Measurements from ENCODE around the gene NFIC.

Gene NFIC

DNA sequence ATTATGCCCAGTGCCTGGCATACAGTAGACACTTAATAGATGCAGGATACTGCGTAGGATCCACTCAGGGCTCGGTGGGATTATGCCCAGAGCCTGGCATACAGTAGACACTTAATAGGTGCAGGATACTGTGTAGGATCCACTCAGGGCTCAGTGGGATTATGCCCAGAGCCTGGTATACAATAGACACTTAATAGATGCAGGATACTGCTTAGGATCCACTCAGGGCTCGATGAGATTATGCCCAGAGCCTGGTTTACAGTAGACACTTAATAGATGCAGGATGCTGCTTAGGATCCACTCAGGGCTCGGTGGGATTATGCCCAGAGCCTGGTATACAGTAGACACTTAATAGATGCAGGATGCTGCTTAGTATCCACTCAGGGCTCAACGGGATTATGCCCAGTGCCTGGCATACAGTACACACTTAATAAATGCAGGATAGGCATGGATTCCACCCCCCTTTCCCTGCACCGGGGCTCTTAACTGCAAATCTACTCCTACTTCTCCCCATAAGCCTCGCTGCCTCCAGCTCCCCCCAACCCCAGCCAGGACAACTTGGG lies 89.1 kb downstream of the NFIC start:
- DNase-seq, result no peak

DNA sequence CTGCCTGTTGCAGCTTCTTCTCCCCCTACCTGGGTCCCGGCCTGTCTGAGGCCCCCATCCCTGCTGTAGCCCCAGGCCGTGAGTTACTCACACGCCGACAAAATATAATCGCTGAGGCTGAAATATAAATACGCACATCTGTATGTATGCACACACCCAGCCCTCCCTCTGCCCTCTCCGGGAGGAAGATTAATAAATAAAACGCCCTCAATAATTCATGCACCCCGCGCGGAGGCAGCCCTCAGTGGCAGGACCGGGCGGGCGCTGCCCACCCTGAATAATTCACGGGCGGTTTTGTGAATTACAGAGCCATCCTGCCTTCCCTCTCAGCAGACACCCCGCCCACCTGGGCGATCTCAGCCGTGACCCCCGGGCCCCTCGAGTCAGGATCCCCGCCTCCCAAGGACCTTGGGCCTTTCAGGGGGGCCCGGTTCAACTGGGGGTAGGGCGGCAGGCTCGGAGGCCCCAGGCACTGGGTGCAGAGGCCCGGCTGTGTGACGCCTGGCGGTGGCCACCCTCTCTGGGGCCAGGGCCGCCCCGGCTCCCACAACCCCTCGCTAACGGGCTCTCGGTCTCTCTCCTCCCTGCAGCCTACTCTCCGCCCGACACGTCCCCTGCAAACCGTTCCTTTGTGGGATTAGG lies 89.7 kb downstream of the NFIC start:
- DNase-seq, result no peak

DNA sequence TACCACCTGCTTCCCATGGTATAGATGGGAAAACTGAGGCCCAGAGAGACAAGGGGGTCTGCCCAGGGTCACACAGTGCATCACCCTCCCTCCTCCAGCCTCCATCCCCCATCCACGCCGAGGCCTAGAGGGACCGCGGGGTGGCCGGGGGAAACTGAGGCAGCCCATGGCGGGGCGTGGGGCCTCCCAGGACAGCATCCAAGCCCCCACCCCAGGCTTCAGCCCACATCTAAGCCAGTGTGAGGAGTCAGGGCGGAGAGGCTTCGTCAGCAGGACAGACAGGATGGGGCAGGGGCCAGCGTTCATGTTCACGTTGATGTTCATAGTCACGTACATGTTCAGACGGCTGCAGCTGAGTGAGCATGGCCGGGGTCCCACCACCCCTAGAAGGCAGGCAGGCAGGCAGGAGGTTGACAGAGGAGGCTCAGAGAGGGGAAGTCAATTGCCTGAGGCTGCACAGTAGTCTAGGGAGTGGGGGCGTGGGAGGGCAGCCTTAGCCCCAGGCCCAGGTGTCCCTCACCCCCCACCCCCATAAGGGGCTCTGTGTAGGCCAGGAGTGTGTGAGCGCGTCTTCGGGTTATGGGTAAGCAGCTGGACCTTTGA lies 90.6 kb downstream of the NFIC start:
- DNase-seq, result no peak

DNA sequence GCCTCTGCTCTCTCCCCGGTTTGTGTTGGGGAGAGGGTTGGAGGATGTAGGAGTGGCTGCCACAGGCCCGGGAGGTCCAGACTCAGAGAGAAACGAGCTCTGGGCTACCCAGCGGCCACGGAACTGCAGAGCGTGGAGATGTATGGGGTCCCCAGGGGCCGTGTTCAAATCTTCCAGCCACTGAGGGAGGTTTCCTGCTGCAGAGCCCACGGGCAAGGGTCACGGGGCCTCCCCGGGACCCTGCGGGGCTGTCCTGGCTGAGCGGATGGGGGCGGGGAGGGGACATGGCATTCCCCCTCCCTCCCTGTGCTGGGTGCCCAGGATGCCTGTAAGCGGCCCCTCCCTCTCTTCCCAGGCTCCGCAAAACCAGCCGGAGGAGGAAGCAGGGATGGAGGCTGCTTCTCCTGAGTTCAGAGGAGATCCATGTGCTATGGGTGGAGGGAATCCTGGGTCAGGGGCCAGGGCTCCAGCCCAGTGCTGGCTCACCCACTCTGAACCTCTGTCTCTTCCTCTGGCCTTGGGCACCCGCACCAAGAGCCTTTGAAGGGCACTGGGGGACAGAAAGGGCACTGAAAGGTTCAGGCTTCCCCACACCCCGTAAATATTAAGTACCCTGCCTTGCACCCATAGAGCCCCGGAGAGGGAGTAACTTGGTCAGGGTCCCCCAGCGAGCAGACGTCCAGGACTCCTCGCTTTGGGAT lies 91.3 kb downstream of the NFIC start:
- DNase-seq, result no peak

DNA sequence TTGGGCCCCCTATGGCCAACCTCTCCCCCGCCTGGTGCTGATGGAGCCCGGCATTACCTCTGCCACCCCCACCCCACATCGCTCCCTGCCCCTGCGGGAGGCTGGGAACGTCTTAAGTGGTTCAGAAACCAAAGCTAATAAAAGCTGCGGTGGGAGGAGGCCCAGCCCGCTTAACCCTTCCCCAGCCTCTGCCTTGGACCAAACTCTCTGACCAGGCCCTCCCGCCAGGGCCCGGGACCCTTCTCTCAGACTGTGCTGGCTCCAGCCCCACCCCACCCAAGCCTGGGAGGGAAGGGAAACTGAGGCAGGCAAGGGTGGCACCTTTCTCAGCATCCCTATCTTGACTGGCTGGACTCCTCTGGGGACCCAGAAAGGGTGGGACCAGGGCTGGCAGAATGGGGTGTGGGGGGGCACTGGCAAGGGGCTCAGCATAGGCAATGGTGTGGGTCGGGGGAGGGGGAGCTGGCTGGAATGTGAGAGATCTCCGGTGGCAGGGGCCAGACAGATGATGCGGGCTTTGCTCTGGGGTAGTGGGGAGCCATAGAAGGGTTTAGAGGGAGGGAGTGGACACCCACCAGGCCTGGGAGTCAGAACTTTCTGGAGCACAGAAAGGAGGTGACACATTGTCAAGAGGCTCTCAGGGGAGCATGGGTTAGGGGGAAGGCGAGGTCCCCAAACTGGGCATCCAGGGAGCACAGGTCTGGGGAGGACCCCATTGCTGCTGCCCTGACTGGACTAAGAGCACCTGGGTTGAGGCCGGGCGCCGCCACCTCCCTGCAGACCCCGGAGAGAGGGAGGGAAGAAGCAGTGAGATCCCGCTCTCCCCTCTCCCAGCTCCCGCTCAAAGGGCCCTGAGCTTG lies 92.1 kb downstream of the NFIC start:
- DNase-seq, result no peak

DNA sequence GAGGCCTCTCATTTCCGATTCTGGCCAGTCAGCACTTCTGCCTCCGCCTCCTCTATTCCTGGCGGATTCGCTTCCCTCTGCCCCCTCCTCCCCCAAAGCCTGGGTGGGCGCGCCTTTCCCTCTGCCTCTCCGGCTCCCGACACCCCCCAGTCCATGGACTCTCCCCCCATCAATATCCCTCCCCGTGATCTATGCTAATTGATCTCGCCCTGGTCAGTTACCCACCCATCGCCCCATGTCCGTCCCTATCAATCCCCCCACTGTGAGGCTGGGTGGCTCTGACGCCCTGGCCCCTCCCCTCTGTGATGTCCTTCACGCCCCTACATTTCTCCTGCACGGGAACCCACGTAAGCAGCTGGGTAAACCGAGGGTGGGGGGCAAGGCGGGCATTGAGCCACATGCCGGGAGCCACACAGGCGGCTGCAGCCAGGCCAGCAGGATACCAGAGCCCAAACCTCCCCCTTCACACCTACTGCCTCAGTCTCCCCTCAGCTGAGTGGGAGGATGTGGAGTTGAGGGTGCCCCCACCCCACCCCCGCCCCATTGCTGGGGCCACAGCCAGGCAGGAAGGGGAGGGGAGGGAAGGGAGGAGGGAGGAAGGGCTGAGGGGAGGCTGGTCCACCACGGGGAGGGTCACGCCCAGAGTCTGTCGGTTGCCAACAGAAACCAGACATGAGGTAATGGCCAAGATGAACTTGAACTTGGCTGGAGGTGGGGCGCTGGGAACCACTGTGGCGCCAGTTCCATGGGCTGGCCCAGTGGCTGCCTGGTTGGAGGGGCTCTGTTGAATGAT lies 92.9 kb downstream of the NFIC start:
- peak; percentile 52 for DNase-seq

DNA sequence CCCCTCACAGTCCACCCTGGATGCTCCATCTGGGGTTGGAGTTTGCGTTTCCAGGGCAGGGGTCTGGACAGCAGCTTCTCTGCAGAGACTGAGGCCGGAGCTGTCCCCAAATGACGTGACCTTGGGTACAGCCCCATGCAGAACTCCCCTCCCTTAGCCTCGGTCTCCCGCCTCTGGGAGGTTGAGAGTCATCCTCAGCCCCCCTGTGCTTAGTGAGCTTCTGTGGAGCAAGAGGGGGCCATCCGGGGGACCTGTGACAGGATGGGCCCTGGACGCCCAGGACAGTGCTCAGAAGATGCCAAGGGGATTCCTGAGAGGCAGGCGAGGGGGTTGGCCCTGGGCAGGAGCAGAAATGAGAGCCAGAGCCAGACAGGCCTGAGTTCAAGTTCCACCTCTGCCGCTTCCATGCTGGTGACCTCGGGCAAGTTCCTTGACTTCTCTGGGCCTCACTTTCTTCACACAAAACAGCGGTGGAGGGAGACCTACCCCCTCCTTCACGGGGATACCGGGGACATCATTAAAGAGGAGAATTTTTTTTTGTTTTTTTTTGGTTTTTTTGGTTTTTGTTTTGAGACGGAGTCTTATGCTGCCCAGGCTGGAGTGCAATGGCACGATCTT lies 93.7 kb downstream of the NFIC start:
- no peak for DNase-seq

DNA sequence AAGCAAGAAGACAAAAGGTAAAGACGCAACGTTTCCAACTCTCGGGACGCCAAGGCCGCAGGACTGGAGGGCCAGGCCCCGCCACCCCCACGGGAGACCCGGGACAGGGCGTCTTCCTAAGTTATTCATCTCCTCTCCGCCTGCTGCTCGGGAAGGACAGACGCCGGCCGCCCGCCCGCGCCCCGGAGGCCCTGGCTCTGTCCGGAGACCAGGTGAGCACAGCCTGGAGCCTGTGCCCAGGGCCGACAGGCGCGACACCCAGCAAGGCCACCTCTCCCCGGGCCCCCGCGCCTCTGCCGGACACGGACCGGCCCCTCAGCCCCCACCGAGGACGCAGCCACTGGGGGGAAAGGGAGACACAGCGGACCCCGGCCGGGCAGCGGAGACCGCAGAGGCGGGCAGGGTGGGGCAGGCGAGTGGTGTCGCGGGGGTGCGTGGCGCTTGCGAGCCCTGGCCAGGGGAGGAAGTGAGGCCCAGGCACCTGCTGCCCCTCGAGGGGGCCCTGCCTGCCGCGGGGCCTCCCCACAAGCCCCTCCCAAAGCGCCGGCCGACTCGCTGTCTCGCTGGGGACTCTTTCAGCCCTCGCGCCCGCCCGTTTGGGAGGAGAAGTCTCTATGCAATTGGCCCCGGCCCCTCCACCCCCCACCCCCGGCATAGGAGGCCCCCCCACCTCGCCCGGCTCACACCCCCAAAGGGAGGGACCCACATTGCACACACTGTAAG lies 96.8 kb downstream of the NFIC start:
- no peak for DNase-seq

DNA sequence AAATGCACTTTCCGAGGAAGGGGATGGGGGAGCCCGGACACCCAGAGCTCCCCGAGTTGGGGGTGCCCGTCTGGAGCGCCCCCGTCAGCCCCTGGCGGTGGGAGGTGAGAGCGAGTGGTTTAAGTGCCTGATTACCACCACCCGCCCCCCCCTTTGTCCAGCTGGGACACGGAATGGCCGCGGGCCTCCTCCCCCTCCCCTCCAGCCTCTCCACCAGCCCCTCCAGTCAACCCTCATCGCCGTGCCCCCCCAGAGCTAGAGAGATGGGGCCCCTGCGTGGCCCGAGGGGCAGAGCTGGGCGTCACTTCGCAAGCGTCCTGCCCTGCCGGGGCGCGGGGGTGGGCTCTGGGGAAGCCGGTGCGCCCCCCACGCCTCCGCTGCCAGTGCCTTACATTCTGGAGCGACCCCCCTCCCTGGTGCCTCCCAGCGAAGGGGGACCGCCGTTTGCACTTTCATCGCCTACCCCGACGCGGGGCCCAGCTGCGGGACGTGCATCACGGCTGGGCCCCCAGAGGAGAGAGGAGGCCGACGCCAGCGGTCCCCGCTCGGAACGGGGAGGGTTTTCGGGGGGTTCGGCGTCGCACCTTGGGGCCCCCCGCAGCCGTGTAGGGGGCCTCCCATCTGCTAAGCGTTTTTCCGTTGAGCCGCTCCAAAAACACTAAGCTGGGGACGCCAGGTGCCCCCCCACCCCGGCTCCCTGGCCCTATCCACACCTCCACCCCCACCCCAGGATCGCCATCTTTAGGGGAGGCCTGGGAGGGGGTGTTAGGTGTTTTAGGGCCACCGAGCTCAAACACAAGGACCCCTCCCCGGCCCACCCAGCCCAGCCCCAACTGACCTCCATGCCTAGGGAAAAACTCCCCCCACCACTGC lies 97.6 kb downstream of the NFIC start:
- no peak for DNase-seq

DNA sequence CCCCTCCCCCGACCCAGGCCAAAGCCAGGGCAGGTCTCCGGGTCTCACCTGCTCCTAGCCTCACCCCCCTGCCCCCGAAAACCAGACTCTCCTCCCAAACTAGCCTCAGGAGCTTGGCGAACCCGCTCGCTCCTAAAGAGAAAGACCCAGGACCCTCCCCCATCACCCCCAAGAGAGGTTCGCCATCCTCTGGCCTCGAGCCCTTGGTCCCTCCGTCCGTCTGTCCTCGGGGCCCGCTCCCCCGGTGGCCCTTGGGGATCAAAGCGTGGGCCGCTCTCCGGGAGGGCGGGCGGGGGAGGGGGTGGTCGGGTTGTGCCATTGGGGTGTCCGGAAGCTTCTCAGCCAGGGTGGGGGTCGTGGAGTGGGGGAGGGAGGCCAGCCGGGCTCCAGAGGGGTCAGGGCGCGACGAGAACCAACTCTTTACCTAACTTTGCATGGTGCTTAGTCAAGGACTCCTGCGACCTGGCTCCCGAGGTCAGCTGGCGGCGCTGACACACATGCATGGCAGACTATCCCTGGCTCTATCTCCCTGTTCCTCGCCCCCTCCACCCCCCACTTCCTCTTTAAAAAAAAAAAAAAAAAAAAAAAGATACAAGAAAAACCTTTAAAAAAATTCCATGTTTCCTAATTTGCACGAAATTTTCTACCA lies 98.3 kb downstream of the NFIC start:
- DNase-seq, result no peak

DNA sequence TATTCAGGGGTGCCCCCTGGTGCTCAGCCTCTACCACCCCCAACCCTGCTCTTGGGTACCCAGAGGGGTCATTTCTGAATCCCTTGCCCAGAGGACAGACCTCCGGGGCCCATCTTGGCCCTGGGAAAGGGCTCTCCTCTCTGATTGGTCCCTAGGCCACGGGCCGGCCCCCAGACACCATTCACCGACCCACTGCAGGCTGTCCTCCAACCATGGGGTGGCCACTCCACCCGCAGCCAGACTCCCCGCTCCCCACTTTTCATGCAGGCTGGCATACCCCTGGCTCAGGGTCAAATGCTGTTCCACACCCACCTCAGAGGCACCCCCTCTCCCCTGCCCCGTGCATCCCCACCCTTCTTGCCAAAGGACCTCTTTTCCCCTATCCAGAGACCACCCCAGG lies 99.2 kb downstream of the NFIC start:
- DNase-seq, result no peak

DNA sequence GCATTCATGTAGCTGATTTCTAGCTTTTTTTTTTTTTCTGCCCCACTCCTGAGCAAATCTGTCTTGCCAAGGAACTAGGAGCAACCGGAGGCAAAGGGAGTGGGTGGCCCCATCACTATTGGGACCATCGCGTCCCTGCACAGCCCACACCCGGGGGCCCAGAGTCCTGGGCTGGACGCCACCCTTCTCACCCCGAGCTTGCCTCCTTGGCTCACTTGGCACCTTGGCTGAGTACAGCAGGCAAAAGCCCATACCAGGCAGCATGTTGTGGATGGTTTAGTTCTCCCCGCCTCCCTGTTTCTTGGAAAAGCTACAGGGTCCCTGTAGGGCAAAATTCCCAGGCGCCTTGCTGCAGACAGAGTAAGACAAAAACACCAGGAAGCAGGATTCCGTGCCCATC lies 100.3 kb downstream of the NFIC start:
- DNase-seq, result no peak

DNA sequence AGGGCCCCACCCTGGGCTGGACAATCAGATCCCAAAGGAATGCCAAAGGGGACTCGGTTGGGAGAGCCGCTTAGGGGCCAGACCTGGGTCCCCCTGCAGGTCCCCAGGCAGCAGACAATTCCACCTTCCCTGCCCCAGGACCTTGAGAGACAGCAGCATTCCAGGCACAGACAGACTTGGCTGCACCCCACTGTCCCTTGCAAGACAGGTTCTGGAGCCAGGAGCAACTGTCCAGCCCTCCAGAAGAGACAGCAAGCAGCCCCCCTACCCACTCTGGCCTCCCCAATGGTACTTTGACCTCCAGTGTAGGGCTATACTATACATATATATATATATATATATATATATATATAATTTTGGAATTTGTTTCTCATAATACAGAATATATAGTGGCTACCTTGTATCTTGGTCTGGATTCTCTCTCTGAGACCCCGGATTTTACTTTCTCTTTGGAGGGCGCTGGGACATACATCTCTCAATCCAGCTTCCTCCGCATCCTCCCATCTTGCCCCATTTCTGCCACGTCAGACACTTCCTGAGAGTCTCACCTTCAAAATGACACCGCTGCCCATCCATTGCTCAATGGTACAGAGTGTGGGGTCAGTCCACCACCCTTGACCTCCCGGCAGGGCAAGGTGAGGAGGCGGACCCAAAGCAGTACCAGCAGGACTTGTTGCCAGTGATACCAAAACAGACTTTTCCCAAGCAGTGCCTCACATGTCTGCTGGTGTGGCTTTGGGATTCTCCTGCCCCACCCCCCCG lies 101.2 kb downstream of the NFIC start:
- no peak for DNase-seq

DNA sequence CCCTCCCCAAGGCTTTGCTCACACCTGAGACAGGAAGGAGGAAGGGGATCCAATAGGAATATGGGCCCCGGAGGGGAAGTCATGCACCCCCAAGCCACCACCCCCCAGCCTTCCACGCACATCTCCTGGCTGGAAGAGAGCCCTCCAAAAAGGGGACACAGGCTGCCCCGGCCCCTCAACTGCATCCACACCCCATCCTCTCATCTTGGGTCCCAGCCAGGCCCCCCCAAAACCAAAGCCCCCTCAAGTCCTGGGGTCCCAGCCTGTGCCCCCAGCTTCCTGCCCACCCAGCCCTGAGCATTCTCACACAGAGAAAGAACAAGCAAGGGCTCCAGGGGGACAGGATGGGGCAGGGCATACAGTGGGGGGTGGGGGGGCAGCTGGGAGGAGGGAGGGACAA lies 101.8 kb downstream of the NFIC start:
- no peak for DNase-seq

DNA sequence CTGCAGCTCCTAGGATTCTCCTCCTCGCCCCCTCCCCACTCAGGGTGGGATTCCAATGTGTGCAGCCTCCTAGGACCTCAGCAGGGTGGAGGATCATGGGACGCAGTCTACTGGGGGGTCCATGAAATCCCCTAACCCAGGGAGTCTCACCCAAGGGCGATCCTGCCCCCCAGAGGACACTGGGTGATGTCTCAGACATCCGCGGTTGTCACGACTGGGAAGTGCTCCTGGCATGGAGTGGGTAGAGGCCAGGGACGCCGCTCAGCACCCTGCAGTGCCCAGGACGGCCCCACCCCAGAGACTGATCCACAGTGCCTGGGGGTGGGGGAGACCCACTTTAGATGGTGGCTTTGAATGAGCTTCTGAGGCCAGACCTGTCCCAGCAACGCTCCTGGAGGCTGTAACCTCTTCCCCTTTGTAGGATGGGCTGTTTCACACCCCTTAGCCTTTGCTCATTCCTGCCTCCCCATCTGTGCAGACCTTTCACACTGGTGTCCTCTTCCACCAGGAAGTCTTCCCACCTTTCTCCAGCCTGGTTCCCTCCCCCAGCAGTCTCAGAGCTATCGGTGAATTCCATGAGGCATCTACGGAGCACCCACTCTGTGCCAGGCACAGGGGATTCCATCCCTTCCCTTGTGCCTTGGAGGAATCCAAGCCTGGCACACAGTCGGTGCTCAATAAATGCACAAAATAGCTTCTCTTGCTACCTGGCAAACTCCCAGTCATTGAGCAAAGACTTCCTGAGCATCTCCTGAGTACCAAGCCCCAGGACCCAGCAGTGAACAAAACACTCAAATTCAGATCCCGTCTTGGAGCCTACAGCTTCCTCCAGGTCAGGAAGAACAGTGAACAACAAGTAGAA lies 103.5 kb downstream of the NFIC start:
- DNase-seq, result no peak

DNA sequence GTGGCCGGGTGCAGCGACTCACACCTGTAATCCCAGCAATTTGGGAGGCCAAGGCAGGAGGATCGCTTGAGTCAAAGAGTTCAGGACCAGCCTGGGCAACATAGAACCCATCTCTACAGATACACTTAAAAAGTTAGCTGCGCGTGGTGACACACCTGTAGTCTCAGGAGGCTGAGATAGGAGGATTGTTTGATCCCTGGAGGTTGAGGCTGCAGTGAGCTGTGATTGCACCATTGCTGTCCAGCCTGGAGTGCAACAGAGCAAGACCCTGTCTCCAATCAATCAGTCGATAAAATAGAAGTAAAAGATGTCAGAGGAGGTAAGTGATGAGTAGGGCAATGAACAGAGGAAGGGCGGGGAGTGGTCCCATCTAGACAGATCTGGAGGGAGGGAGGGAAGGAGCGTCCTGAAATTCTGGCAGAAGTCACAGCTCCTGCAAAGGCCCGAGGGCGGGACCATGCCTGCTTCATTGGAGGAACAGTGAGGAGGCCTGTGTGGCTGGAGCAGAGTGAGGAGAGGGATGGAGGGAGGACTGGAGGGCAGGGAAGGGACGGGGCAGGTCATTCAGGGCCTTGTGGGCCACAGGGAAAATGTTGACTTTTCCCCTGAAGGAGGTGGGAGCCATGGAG lies 104.2 kb downstream of the NFIC start:
- no peak for DNase-seq

DNA sequence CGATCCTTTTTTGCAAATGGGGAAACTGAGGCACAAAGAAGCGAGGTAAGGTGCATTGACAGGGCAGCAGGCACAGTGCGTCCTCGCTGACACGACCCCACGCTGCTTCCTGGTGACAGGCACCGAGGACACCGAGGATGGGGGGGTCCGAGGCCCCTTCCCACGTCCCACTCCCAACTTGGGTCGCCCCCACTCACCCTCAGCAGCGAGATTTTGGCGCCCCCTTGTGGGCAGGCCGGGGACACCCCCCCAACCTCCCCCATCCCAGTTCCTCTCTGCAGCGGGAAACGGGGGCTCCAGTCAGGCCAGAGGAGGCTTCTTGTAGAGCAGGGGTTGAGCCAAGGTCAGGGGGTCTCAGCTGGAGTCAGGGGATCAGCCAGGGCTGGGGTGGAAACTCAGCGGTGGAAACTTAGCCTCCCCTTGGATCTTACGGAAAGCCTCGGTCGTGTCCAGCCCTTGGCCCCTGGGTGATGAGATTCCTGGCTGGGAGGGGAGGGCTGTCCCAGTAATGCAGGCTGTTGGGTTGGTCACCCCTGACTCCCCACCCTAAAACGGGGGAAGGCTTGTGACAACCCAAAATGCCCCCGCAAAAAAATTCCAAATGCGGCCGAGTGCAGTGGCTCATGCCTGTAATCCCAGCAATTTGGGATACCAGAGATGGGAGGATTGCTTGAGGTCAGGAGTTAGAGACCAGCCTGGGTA lies 105.7 kb downstream of the NFIC start:
- DNase-seq, result peak; percentile 41

All from RPMI8226 (cell line).